Activated gamma-delta T cell treated with anti-CD3 and anti-CD28 coated beads, Interleukin-2, amount 50 U/mL, for 16 hours (primary cell): Measurements from ENCODE around the gene SENP3.
"Not testable (repeated sequence)": the region's sequence is repeated elsewhere in the genome, so short reads cannot be mapped to it uniquely, and the experiment has no call there.

Source experiments
- DNase-seq: peaks from one replicate; pipeline ENCODE4 v3.0.0-alpha.2; 2020; ENCODE audit warnings: low read depth

Gene SENP3

DNA sequence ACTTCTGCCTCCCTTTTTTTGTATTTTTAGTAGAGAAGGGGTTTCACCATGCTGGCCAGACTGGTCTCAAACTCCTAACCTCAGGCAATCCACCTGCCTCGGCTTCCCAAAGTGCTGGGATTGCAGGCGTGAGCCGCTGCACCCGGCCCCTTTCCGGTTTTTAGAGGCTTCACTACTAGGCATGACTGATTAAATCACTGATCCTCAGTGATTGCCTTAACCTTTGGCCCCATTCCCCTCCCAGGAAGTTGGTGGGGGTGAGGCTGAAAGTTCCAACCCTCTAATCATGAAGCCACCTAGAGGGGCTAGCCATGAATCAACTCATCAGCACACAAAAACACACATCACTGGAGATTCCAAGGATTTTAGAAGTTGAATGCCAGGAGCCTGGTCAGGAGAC lies 35.8 kb downstream of the SENP3 start:
- DNase-seq = not testable (repeated sequence)

- no peak for DNase-seq
Observed at GRCh38 chr17:7606280-7606679, 44.6 kb downstream of the SENP3 start.

- DNase-seq = no peak
Observed at GRCh38 chr17:7610641-7611040, 48.9 kb downstream of the SENP3 start.

DNA sequence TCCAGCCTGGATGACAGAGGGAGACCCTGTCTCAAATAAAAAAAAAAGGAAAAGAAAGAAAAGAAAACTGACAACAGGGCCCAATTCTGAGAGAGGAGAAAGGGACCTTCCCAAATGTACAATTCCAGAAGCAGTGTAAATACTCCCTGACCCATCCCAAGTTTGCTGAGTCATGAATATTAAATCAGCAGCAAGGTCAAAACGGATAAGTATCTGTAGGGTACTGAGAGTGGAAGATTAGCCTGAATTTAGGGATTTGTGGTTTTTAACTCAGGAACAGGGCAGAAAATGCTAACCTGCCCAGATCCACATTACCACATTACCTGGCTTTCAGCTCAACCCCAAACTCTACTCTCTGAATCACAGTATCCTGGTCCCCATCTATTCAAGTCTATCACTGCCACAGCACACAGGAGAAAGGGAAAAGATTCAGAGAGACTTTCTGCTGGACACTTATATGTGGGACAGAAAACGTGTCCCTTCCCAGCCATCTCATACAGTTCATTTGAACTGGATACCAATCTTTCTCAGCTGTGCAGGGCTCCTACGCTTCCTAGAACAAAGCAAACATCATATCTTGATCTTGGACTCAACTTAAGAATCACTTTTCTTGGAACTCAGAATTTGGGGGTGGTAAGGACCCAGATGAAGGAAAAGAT lies 50.0 kb downstream of the SENP3 start:
- no peak for DNase-seq

GRCh38 chr17:7612294-7612640 lies 50.5 kb downstream of the SENP3 start:
- no peak for DNase-seq

DNA sequence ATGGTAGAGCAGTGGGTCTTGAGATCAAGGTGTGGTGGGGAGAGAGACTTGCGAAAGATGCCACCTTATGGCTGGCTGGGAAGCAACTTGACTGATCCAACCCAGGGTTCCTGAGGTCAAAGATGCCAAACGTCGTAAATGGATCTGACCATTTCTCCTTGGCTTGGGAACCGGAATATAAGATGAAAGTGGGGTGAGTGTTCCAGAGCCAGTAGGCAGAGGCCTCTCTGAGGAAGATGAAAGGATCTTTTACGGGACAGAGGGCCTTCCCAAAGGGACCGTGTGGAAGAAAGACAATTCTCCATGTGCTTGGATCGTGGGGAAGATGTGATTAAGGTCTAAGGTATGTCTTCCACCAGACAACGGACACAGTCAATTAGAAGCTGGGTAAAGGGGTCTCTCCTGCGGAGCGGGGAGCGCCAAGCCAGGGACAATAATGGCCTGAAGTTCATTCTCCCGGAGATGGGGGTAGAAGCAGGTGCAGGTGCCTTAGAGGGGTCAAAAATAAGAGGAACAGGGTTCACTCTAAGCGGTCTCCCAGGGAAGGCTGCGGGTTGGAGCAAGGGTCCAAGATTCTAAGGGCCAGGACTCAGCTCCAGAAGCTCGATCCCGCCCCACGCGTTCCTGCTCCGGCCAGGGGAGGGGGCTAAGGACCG lies 52.2 kb downstream of the SENP3 start:
- DNase-seq = no peak

DNA sequence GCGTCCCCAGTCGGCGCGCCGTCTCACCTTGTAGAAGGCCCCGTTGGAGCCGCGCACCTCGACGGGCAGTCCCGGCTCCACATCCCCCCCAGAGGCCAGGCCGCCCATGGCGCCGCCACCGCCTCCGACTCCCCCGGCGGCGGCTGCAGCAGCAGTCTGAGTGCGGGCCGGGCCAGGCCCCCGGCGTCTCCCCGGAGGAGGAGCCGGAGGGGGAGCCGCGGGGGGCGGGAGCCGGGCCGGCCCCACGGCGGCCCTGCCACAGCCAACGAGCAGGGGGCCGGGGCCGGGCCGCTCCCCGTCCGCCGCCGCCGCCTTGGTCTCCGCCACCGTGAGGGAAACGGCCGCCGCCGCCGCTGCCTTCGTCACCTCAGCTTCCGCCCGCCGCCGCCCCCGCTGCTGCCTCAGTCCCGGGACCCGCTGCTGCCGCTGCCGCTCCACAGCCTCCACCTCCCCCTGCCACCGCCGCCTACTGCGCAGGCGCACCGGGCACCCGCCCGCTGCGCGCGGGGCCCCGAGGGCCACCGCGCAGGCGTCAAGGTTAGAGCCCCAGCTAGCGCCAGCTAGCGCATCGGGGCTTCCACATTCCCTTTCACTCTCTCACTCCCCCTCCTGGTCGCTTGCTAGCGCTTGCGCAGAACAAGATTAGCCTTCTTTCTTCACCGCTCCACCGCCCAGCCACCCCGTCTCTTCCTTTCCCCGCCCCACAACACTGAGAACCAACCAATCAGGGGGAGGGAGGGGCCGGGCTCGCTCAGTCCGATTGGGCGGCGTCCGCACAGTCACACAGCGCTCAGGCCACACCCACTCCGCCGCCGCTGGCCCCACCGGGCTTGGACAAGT lies 52.9 kb downstream of the SENP3 start, which contains the start of gene FXR2:
Gene FXR2, minus strand, starts transcription at position 473 of the 840 bp plus-strand sequence. Its CDS starts 365 bp downstream, at position 108.
- peak; percentile 99 for DNase-seq

DNA sequence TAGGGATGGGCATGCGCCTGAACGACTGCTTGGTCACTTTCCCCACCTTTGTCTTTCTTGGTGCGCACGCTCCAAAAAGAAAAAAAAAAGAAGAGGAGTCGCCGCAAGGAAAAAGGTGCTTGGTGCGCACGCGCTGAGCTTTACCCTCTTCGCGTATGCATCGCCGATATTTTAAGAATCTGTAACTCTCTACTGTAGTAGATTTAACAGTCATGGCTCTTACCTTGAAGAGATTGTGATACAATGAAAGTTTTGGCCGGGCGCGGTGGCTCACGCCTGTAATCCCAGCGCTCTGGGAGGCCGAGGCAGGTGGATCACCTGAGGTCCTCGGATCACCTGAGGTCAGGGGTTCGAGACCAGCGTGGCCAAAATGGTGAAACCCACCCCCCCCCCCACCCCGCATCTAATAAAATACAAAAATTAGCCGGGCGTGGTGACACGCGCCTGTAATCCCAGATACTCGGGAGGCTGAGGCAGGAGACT lies 53.6 kb downstream of the SENP3 start:
- no peak for DNase-seq

GRCh38 chr17:7618608-7619007 lies 56.9 kb downstream of the SENP3 start:
- DNase-seq = no peak

DNA sequence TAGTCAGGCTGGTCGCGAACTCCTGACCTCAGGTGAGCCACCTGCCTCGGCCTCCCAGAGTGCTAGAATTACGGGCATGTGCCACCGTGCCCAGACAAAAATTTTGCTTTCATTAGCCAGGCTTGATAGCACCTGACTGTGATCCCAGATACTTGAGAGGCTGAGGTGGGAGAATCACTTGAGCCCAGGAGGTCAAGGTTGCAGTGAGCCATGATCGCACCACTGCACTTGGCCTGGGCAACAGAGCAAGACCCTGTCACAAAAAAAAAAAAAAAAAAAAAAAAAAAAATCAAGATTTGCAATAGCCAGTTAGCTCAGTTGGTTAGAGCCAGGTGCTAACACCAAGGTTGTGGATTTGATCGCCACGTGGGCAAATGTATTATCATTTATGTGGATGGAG lies 59.1 kb downstream of the SENP3 start:
- no peak for DNase-seq
